A549 (cell line): ENCODE measurements around the gene CXorf65.

Source experiments
- POLR2A ChIP-seq: IDR thresholded peaks from 2 replicates; pipeline ENCODE4 v1.6.1; 2012; ENCODE audit warnings: mild to moderate bottlenecking, low read length
- RFX5 ChIP-seq: fragments of 450-650 bp; IDR thresholded peaks from 2 replicates; pipeline ENCODE4 v1.7.1; 2014; ENCODE audit warnings: antibody characterized with exemption, mild to moderate bottlenecking, moderate library complexity

DNA sequence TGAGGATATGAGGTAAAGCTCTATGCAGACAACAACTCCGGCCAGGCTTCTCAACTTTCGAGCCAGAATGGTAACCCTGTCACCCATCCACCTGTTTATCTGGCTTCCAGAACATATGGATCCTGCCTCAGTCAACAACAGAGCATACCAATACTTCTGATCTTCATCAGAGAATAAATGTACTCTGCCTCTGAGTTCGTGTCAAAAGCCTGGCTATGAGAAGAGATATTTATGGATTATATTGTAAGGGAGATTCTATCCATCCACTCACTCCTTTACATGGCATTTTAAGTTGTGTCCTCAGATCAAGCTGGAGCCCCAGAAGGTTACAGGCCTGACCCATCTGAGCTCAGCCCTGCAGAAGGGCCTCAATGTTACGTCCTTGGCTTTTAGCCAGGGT is 20.6 kb downstream of the CXorf65 start:
- TF ChIP-seq RFX5 (no peak), POLR2A (no peak)
